Cortex of kidney (tissue), 1 donor: Measurements from ENCODE around the gene LANCL2.
"Not testable (repeated sequence)": the region's sequence is repeated elsewhere in the genome, so short reads cannot be mapped to it uniquely, and the experiment has no call there.

Experiments used
- DNase-seq: peaks from one replicate; lab custom pipeline; 2025; lab: John Stamatoyannopoulos, UW

The LANCL2 gene, protein sequence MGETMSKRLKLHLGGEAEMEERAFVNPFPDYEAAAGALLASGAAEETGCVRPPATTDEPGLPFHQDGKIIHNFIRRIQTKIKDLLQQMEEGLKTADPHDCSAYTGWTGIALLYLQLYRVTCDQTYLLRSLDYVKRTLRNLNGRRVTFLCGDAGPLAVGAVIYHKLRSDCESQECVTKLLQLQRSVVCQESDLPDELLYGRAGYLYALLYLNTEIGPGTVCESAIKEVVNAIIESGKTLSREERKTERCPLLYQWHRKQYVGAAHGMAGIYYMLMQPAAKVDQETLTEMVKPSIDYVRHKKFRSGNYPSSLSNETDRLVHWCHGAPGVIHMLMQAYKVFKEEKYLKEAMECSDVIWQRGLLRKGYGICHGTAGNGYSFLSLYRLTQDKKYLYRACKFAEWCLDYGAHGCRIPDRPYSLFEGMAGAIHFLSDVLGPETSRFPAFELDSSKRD

DNA sequence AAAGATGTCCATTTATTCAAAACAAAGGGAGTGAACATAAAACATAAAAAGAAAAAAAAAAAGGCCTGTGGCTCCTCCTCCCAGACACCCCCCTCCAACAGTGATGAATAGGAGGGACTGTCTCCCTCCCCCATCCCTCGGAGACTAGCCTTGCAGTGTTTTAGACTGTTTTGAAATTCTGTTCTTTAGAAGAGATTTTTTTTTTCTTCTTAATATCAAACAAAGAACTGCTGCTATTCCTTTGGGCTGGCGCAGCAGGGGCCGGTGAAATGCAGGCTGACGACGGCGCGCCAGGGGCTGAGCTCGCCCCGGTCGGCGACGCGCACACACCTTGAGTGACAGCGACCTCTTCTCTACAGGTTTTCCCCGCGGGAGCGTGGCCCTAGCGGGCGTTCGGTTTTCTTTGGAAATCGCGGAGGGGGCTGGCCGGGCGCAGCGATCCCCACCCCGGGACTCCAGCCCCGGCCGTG is at the start of gene LANCL2:
Gene LANCL2, plus strand, starts transcription at position 133 of the 470 bp plus-strand sequence. CDS start 689 bp downstream, outside the sequence.
- no peak for DNase-seq

DNA sequence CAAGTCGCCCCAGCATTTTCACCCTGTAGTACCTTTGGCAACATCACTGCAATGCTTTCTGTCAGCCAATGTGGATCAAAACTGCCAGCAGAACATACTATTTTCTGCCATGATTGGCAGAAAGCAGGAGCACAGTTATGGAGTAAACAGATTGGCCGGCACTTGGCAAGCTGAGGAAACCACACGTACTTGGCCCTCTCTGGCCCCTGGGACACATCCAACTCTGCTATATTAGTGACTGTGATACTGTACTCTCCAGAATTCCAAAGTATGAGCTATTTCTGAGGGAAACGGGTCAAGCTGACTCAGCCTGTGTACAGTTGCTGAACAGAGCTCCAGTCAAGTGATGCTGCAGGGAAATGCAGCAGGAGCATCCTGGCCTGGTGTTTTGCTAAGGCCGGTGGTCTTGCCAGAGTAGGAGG is 39.8 kb upstream of the LANCL2 start:
- no peak for DNase-seq

DNA sequence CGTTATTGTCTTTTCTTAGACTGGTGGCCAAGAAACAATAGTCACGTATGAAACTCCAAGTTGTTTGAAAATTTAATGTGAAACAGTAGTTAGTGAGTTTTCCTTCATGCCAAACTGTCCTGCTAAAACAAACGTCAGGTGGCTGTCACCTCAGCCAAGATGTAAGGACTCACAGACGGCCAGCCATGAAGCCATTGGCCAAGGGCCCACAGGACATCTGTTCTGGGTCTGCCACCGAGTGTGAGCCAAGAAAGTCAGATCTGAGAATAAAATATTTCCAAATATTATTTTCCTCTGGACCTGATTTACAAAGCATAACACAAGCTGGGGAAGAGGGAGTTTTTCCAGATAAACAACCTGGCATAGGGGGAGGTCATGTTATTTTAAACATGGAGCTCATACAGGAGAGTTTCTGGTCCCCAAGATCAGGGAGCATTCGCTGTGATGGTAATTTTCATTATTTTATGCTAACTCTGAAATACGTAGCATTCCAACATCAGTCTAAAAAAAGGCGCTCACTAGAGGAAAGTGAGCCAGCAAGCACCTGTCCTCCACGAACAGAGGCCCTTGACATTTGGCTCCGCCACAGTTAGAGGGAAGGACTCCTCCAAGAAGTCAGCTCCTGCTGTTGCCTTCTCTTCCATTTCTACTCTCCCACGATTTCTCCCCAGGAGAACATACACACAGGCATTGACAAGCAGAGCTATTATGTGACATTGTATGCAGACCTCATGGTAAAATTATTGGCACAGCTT is 38.9 kb upstream of the LANCL2 start:
- no peak for DNase-seq

DNA sequence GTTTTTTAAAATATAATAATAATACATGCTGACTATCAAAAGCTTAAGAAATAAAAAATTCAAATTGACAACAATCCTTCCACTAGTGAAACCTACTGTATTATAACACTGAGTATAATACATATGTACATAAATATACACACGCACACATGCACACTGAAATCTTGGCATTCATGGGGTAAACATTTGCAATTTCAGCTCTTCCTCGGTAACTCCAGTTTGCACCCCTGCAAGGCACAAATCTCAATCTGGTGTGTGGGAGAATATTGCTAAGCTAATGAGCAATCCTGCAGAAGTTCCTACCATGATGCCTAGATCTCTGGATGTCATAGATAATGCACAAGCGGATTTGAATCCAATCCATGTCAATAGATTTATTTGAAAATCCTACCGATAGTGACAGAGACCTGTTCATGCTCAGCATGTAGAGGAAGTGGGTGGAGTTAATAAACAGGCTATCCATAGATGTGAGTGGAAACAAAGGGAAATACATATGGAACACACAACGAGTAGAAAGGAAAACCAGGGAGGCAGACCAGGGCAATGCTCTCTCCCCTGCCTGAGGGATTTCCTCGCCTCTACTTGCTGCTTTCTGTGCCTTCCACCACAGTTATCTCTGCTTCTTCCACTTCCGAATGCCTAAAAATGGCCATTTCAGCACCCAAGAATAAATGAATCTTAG is 38.1 kb upstream of the LANCL2 start:
- no peak for DNase-seq

DNA sequence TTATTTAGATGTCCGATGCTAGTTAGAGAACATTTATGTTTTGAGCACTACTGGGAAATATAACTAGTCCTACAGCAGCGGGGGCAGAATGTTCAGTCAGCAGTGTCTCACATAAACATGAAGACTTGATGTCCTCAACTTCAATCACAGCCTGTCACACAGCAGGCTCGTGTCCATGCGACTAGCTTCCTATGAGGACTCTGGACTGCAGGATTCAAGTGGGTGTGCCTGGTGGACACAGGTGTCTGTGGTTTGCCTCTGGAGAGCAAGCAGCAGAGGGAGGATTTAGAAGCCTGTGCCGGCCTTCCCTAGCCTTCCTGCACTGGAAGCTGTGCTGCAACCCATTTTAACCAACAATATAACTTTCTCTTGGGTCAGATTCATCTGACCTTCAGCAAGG is 30.0 kb upstream of the LANCL2 start:
- no peak for DNase-seq

DNA sequence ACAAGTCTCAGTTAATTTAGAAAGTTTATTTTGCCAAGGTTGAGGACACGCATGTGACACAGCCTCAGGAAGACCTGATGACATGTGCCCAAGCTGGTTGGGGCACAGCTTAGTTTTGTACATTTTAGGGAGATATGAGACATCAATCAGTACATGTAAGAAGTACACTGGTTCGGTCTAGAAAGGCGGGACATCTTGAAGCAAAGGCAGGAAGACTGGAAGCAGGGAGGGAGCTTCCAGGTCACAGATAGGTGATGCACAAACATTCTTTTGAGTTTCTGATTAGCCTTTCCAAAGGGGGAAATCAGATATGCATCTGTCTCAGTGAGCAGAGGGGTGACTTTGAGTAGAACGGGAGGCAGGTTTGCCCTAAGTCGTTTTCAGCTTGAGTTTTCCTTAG is 29.4 kb upstream of the LANCL2 start:
- DNase-seq: no peak

DNA sequence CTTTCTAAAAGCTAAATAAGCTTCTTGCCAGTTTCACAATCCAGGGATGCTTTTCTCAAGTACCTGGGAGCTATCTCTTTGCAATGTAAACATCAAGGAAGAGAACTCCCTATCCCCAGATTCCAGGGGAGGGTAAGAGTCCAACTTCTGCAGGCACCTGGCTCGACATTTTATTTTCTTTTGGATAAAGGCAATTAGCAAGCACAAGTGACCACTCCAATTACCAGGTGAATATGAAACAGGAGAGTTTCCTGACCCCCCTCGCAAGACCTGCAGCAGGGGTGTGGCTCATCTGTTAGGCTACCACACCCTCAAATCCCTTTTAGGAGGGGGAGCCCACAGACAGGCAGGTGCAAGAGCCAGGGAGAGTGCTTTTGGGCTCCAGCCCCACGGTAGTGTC is 28.6 kb upstream of the LANCL2 start:
- DNase-seq: no peak

DNA sequence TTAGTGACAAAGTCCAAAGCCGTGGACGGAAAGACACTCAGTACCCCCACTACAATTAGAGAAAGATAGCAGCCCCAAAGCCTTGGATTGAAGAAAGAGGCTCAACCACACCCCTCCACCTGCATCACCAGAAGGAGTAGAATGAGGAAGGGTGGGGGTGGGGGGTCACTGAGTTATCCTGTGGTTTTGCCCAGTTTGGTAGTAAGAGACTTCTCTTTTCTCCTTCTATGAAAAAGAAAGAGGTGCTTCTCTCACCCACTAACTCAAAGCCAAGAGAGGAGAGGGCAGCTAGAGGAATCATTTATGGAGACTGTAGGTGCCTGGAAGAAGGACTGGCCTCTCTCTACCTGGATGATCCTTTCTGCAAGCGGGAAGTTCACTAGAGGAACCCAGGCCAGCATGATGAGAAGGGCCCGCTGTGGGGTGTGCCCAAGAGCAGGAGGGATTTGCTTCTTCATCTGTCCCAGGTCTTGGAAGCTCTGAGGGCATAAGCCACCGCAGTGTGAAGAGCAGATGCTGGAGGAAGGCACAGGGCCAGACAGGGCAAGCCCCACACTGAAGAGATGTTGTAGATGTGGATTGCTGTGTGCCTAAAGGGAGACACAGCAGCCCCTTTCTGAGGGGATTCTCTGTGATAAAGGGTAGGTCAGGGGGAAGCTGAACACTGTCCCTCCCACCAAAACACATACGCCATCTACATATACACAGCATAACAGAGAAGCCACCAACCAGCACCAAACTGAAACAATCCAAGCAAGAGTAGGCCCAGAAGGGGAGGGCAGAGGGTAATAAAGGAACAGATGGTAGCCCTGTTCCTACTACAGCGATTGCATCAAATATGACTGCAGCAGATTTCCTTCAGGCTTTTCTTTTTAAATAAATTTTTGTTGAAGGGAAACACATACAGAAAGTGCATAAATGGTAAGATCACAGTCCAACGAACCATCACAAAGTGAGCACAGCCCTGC is 25.8 kb upstream of the LANCL2 start:
- DNase-seq: no peak

DNA sequence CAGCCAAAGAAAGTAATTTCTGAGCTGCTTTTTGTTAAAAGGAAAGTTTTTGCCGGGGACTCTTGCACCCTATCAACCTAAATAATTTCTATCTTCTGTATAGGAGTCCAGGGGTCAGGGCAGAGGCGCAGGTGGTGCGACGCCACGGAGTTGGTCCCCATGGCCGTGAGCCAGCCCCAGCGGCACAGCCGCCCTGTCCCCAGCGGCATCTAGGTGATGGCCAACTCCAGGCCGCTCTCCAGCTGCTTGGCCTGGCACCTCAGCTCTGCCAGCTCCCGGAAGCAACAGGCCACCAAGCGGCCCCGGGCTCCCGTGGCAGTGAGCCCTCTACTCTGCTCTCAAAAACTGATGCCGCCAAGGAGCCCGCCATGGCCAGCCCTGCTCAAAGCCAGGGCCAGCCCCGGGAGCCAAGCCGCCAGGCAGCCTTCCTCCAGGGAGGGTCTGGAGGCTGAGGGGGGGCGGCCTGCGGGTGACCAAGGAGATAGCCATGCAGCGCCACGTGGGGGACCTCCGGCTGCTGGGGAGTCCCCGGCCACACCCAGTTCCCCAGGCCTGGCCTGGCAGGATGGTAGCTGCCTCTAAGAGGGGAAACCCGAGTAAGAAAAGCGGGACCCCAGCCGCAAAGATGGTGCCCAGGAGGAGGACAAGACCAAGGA is 22.8 kb upstream of the LANCL2 start:
- no peak for DNase-seq

DNA sequence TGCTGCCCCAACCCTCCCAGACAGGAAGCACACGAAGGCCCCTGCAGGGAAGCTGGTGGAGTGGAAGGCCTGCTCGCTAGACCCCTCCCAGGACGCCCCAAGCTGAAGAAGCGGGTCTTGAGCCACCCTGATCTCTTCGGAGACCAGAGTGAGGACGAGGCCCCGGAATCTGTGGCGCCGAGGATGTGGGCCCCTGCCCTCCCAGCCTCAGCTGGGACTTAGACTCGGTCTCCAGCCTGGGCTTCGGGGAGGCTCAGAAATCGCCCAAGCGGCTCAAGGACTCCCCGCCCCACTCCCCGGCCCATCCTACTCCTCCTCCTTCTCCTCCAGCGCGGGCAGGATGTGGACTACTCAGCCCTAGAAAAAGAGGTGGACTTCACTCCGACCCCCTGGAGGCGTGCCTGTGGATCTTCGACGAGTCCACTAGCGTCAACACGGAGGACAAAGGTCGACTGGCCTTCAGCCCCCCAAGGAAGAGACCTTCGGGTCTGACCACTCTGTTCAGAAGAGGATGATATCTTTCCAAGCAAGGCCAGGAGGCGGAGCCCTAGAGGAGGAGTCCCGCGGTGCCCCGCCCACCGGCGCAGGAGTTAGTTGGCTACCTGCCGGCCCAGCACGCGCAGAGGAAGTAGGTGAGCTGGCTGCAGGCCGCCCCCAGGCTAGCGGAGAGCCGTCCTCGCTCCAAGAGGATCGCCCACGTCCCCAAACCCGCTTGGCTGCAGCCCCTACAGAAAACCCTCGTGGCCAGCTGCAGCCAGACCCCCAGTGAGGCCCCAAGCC is 21.9 kb upstream of the LANCL2 start:
- DNase-seq: no peak

DNA sequence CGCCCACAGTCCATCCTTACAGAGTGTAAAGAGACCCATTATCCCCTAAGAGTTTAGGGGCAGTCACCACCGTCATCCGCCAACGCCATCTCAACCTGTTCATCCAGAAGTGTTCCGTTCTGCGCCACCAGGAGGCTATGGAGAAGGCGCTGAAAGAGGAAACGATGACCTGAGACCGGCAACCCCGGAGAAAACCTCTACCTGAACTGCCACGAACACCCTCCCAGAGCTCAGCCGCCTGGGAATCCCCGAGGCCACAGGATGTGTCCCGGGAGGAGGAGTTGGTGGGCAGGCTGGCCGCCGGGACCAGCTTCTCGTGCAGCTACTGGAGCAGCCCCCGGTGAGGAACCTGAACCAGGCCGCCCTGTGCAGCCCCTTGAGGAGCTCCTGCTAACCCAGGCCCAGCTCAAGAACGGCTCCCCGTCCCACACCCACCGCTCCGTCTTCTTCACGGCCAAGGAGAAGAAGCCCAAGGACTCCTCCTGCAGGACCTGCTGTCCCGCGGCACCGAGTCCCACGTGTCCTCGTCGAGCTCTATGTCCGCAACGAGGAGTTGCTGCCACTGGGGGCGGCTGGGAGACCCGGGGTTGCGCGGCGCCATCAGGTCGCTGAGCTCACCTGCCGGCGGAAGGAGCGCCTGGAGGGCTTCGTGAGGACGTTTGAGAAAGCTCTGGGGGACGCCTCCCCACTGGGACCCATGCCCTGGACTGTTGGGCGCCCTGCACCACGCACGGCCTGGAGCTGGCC is 21.1 kb upstream of the LANCL2 start:
- DNase-seq: no peak

DNA sequence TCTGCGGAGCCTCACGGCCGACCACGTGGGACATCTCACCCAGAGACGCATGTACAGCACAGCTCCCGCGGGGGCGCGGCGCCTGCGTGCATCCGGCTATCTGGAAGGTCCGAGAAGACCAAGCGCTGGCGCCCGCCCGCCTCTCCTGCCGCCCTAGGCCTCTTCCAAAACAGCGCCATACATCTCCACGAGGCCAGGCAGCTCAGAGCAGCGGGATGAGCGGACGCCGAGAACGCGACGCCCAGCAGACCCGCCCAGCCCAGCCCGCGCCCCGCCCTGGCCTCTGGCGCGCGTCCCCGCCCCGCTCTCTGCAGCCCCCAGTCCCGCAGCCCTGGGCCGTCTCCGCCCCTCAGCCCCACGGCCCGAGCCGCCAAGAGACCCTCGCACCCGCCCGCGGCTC is 20.3 kb upstream of the LANCL2 start:
- no peak for DNase-seq

DNA sequence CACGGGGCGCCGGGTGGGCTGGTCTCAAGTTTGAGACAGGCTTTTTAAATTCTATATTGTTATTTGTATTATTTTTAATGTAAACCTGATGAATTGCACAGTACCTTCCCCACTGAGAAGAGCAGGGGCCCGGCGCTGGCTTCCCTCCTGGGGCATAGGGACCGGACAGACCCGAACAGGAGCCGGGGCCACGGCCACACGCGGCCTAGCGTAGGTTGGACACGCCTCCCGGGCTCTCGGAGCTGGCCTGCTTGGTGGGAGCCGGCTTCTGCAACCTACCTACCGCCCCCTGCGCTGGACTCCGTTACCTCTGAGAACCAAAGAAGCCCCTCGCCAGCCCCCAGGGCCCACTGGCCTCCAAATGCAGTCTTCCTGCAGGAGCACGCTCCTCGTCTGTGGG is 19.8 kb upstream of the LANCL2 start:
- no peak for DNase-seq

DNA sequence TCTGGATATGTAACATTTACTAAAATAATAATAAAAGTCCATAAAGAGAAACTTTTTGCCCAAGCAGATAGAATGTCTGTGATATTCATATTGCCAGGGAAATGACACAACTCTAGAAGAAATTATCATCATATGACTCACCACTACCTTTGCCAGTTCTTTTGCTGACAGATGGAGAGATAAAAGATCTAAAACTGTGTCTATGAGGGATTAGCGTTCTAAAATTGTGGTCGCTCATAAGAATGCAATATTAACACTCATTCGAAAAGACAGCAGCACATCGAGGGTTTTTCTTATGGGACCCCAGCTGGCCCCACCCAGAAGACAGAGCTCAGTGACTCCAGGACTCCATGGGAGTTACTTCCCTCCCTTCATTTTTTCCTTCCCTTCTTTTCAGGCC is 16.6 kb upstream of the LANCL2 start:
- no peak for DNase-seq

DNA sequence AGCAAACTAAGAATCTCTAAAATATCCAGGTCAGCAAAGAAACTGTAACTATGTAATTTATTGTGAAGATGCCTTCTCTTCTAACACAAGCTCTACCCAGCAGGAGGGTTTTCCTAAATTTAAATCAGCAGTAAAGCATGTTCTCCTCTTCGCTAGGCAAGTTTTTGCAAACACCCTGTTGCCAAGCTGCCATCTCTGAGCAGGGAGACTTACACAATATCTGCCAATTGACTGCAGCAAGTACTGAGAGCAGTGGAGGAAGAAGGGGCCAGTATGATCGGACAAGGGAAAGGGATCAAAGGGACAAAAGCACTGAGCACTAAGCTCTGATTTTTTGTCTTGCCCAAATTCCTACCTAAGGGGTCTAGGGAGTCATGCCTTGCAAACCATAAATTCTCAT is 16.0 kb upstream of the LANCL2 start:
- no peak for DNase-seq

DNA sequence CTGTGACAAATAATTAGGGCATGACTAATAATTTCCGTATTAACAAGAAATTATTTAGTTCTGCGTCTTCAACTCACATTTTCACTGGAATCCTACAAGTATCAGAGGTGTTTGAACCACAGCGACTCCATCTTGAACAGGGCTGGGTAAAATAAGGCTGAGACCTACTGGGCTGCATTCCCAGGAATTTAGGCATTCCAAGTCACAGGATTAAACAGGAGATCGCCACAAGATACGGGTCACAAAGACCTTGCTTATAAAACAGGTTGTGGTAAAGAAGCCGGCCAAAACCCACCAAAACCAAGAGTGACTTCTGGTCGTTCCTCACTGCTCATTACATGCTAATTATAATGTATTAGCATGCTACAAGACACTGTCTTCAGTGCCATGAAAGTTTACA is 14.9 kb upstream of the LANCL2 start:
- DNase-seq: no peak

DNA sequence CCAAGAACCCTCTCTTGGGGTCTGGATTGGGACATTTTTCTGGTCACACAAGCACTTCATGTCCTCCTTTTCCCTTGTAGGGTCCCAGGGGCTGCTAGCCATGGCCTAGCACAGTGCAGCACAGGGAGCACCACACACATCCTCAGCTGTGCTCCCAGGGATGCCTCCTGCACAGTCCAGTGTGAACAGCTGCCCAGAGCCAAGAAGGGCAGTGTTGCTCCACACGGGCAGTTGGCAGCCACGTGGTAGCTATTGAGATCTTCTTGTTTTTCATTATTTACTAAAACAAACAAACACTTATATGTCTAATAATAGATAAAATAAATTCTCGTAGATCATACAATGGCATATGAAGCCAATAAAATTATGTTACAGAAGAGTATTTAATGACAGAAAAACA is 13.9 kb upstream of the LANCL2 start:
- DNase-seq: no peak

DNA sequence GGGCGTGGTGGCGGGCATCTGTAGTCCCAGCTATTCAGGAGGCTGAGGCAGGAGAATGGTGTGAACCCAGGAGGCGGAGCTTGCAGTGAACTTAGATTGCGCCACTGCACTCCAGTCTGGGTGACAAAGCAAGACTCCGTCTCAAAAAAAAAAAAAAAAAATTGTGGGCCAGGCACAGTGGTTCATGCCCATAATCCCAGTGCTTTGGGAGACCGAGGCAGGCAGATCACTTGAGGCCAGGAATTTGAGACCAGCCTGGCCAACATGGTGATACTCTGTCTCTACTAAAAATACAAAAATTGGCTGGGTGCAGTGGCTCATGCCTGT is 12.2 kb upstream of the LANCL2 start:
- DNase-seq: not testable (repeated sequence)

DNA sequence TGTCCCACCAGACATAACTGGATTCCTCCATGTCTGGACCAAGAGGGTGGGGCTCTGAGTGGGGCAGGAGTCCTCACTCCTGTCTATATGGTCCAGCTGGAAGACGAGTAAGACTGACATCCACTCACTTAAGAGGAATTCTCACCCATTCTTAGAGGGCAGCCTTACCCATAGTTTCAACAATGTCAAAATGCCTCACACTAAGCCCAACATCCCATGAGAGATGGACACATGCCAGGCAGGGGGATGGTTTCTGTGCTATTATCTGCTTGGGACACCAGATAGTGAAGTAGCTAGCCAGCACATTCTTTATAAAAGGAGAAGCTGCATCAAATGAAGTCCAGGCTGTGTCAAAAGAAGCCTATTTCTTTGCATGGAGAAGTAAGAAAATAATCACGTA is 4.7 kb upstream of the LANCL2 start:
- DNase-seq: no peak

DNA sequence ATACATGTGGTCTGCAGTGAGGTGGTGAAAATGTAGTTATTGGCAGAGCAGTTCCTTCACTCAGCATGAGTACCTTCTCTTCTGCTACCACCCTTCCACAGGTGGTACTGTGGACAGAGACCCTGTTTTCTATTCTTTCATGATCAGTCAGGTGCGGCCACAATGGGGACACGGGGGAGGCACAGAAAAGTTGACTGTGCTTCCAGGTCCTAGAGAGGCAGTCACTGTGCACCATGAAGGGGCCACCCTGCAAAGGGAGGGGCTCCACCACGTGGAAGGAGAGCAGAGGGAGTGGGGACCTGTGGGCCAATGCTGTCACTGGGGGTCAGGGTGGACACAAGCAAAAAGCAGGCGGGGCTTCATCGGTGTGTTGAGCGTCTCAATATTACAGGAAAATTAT is 3.6 kb upstream of the LANCL2 start:
- no peak for DNase-seq
